HG03139 (cell line): ENCODE data around the gene WNT7B.

Source experiments
- ATAC-seq: cut with Tn5 transposase; IDR thresholded peaks from one replicate; pipeline ENCODE4 v1.9.1; 2021; ENCODE audit not compliant: unreplicated experiment

The WNT7B gene

DNA sequence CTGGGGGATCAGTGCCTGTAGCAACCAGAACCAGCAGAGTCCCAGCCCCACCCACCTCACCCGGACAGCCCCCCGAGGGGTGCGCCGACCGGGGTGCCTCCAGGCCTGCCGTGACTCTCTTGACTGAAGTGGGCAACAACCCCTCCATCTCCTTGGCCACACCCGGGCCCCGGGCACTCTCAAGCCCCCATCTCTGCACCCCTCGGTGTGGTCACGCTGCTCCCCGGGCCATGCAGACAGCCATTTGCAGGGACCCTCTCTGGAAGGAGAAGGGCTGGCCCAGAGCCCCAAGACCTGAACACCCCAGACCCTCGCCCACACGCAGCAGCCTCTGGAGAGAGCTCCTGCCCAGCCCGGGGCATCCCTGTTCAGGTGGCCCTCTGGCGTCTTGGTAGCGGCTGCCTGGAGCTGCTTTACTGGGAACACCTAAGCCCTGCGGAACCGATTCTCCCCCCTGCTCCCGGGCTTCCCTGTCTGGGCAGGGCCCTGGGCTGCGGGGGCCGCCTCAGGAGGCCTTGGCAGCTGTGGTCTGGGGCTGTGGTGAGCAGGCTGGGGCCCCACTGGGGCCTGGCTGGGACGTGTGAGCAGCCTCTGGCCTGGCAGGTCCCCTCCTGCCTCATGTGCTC lies 84.9 kb downstream of the WNT7B start:
- no peak for ATAC-seq

DNA sequence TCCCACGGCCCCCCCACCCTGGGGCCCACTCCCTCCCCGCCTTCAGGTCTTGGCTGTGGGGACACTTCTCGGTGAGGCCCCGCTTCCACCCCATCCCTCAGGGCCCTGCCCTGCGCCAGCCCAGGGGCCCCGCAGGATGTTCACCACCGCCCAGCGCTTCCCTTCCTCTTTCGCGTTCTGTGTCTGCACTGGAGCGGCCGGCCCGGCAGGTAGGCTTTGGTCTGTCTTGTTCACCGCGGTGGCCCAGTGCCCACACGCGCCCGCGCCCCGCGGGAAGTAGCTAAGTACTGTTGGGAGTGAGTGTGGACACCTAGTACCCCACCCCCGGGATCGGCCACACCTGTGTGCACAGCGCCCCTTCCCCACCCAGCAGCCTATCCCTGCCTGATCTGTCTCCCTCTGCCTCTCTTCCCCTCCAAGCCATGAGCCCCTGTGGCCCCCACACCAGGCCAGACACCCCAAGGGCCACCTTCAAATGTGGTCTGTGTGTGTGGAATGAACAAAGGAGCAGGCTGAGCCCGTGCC lies 85.4 kb downstream of the WNT7B start:
- no peak for ATAC-seq

DNA sequence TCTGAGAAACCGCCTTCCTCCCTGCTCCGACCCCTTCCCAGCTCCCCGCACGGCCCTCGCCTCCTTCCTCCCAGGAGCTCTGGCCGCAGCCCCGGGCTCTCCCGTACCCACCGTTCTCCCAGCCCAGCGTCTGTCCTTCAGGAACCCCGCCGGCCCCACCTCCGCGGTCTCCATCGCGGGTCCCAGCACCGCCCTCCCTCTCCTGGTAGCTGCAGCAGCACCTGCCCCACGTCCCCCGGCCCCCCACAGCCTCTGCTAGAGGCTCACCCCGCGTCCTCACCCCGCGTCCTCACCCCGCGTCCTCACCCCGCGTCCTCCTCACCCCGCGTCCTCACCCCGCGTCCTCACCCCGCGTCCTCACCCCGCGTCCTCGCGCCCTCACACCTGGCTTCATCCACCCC lies 85.9 kb downstream of the WNT7B start:
- ATAC-seq: no peak

DNA sequence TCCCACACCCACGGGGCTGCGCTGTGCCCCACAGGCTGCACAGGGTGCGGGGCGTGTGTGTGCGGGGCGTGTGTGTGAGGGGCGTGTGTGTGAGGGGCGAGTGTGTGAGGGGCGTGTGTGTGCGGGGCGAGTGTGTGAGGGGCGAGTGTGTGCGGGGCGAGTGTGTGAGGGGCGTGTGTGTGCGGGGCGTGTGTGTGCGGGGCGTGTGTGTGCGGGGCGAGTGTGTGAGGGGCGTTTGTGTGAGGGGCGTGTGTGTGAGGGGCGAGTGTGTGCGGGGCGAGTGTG lies 86.7 kb downstream of the WNT7B start:
- ATAC-seq: no peak

DNA sequence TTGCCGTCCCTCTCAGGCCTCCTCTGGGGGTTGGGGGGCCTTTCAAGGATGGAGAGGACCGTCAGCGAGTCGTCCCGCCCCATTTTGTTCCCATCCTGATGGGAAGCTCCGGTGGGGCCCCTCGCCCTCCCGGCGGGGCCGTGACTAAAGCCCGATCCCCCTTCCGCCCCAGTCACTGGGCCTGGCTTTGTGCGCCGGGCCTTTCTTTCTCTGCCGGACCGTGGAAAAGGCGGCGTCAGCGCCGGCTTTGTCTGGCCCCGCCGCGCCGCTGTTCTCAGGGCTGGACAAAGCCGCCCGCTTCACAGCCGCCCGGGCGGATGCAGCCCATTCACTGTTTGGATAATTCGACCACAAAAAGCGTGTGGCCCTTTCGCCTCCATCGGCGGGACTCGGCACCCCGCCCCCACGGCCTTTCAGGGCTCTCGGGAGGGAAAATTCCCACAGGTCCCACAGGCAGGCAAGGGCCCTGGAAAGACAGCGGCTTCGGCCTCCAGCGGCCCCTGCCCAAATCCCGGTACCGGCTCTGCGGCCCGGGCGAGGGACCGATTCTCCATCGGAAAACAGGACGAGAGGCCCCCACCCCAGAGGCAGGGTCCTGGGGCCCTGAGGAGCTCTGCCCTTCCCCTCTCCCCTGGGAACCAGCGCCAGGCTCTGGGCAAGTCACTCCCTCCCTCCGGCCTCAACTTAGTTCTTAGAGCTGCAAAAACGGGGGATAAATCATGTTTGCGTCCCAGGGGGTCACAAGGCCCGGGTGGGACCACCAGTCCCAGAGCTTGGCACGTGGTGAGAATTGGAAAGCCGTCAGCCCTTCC lies 87.2 kb downstream of the WNT7B start:
- no peak for ATAC-seq

DNA sequence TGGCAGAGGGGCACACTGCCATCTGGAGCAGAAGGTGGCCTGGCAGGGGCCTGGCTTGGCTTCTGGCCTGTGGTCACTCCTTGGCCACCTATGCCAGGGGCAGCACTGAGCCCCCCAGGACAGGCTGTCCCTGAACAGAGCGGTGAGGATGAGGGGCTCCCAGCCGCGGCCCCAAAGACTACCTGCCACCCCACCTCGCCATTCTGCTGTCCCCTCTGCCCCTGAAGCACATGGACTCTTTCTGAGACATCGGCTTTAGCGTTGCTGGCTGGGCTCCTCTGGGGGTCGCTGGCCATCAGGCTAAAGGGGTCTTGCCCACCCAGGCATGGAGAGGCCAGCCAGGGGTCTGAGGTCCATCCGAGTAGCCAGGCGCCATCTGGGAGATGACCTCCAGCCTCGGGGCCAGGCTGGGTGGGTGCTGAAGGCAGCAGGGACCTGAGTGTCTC lies 87.8 kb downstream of the WNT7B start:
- ATAC-seq: no peak

- no peak for ATAC-seq
Measured at GRCh38 chr22:45888221-45889092, 88.5 kb downstream of the WNT7B start.

DNA sequence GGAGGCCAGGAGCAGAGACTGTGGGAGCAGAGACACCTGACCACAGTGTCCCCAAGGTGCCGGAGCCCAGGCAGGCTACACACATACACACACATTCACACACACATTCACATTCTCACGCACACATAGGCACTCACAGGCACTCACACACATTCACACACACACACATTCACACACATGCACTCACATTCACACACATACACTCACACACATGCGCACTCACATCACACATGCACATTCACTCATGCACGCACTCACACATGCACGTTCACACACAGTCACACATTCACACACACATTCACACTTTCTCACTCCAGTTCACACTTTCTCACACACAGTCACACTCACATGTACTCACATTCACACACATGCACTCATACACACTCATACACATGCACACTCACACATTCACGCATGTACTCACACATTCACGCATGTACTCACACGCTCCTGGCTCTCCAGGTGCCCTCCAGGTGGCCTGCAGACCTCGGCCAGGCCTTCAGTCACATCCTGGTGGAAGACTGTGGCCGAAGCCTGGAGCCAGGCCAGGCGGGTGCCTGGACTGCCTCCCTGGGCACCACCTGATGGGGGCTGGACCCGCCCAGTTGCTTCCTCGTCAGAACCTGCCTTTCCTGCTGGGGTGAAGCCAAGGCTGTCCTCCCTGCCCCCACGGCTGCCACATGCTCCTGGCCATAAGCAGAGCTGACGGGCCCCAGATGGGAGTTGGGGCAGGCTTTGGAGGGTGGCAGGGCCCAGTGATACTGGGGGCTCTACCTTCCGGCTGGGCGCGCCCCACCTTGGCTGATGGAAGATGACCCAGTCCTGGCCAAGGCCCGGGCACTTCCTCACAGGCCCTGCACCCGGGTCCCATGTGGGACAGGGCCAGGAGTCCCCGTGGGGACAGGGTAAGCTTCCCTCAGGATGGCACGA lies 89.5 kb downstream of the WNT7B start:
- ATAC-seq: no peak

GRCh38 chr22:45886540-45886939 lies 90.4 kb downstream of the WNT7B start:
- ATAC-seq: no peak

- no peak for ATAC-seq
Measured at GRCh38 chr22:45885941-45886395, 91.0 kb downstream of the WNT7B start.

DNA sequence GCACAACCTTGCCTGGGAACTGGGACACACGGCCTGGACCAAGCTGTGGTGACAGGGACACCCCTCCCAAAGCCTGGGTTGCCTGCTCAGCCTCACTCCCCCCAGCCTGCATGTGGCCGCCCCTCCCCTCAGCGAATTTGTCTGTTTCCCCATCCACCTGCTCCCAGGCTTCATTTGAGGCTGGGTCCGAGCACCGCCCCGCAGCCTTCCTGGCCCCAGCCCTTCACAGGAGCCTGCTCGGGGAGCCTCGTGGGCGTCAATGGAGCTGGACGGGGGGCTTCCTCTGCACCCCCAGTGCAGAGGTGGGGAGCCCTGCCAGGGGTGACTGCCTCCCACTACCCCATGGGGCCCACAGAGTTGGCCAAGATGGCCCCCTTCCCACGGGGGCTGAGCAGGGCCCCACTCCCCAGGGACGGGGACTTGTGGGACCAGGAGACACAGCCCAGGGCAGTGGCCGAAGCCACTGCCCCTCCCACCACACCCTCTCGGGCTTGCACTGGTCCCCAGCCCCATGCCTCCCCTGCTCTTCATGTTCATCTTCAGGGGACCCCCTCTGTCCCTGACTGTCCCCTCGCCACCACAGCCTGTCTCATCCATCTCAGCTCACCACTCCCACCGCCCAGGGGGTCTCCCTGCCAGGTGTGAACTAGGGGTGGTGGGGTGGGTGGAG lies 91.7 kb downstream of the WNT7B start:
- no peak for ATAC-seq

DNA sequence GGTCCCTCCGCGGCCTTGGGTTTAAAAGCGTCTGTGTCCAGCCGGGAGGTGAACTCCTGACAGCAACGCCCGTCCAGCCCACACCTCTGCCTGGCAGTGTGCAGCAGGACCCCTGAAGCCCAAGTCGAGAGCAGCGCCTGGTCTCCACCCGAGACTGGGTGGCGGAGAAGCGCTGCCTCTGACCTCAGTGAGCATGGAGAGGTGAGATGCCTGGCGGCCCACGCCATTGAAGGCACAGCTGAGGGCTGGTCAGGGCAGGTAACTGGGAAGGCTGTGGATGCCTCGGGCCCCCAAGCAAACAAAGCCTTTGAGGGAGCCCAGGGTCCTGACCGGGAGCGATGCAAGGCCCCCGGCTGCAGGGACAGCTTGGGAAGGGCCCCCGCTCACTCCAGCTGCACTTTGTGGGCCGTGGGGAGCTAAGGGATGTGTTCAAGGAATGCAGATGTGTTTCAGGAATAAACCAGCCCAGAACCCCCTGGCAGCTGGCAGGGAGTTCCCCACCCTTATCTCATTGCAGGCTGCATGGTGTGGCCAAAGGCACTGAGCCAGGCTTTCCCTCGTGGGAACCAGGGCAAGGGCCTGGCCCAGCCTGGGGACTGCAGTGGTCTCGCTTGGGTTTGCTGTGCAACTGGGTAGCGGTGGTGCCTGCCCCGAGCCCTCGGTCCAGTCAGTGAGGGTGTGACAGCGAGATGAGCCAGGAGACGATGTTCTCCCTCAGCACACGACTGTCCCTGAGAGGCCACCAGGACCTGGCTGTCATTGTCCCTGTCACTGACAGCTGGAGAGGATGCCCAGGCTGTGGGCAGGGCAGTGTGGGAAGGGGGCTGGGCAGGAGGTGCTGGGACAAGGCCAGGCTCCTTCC lies 92.5 kb downstream of the WNT7B start:
- ATAC-seq: no peak

- ATAC-seq: no peak
Measured at GRCh38 chr22:45883811-45884170, 93.2 kb downstream of the WNT7B start.

- ATAC-seq: no peak
Measured at GRCh38 chr22:45882881-45883810, 93.8 kb downstream of the WNT7B start.

DNA sequence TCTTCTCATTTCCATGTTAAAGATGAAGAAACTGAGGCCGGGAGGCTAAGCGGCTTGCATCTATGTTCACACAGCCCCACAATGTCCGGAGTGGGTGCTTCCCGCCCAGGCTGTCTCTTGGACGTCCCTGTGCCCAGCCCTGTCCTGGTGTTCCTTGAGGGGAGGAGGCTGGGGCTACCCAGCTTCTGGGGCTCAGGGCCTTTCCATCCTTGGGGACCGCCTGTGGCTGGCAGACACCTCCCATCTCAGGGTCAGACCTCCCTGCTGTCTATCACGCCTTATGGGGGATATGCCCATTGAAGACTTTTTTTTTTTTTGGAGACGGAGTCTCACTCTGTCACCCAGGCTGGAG lies 95.5 kb downstream of the WNT7B start:
- no peak for ATAC-seq

DNA sequence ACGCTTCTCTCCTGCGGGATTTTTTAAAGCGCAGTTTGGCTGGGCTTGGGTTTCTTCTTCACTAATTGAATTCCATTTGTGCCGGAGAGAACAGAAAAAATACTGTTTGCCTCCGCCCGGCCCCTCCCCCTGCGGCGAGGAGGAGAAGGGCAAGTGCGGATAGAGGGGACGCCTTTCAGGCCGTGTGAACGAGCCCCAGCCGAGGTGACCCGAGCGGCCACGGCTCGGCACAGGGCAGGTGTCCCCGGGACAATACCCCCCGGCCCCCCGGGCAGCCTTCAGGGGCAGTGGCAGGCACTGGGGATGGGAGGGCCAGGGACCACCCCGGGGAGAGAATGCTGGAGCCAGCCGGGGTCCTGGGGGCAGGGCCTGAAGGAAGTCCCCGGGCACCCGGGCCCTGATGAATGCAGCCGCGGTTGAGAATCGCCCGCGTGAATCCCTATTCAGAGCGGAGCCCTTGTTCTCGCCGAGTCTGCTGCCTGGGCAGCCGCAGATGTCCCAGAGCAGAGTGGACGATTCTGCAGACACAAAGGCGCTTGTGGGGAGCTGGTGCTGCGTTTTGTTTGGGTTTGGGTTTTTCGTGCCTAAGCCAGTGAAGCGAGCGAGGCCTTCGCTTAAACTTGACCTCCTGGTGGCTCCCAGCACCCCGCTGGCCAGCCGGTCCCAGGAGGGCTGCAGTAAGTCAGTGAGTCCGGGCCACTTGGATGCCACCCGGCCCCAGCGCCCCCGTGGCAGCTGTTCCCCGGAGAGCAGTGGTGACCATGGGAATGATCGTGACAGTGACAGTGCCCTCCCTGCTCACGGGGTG lies 96.0 kb downstream of the WNT7B start:
- ATAC-seq: no peak

- ATAC-seq: no peak
Measured at GRCh38 chr22:45880091-45880715, 96.8 kb downstream of the WNT7B start.
